ENCODE data around the gene PLXND1. TPM values are rescaled to one million over a fixed set of nuclear protein-coding genes. Genes with fewer than 3 reads are reported as not detected.
A peak's percentile ranks its signal among the peaks of the same experiment; 100 is the strongest.

Gene PLXND1
- total RNA-seq, 1 donor from 2014 or later, result 96.5 TPM

GRCh38 chr3:129543999-129544398, 62.5 kb downstream of the PLXND1 start:
- no peak for DNase-seq (ENCODE audit: extremely low spot score in 2 of 2)
- intact Hi-C loops (cut with DNase I), result no loop called here
- Histone ChIP-seq H3K4me1 (no peaks in the 10 kb centered on the region), H3K27me3 (no peaks in the 10 kb centered on the region), H3K36me3 (no peaks in the 10 kb centered on the region), H3K27ac (no peak overlapping the region), H3K9me3 (no peaks in the 10 kb centered on the region), H3K4me3 (no peak overlapping the region)
- TF ChIP-seq POLR2A (IDR thresholded peaks at IDR 0.05), result no peak
- TF ChIP-seq POLR2AphosphoS5 (IDR thresholded peaks at IDR 0.05; ENCODE audit: insufficient read depth in 1 of 2, low read depth in 1 of 2), result no peak
- TF ChIP-seq CTCF (IDR thresholded peaks at IDR 0.05), result no peak

DNA sequence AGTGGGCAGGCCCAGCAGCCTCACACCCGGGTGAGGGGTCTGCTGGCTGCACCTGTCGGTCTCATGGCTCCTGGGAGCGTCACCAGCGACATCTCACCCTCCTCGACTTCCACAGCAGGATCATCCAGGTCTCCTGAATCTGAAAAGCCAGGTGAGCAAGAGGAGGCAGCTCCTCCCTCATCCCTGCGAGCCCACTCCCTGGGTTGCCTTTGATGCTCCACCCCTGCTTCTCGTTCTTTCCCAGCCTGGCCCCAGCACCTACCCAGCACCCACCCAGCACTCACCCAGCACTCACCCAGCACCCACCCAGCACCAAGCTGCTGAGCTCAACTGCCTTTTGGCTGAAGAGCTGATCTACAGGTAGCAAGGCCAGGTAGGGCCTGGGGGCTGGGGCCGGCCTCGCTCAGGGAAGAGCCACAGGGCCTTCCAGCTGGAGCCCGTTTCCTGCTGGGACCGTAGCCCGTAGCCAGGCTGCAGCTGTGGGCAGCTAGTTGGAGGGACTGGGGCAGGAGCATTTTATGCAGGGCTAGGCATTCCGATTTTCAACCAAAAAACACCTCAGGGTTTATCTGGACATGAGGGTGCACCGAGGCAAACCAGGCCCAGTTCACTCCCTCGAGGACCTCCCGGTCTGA, 63.2 kb downstream of the PLXND1 start, which contains the start of gene H1-8:
Gene H1-8 (plus strand): TSS at position 20 of the 635 bp plus-strand sequence. CDS start 44 bp downstream, at position 64.
- no peak within 1 kb of the TSS for H3K4me3 ChIP-seq
- no peak for TF ChIP-seq POLR2AphosphoS5 (IDR thresholded peaks at IDR 0.05; ENCODE audit: insufficient read depth in 1 of 2, low read depth in 1 of 2)
- TF ChIP-seq CTCF (IDR thresholded peaks at IDR 0.05), result no peak
- TF ChIP-seq POLR2A (IDR thresholded peaks at IDR 0.05), result no peak
- no peaks in the 10 kb centered on the region for H3K27me3 ChIP-seq
- no peak for DNase-seq (ENCODE audit: extremely low spot score in 2 of 2)
- no peaks in the 10 kb centered on the region for H3K9me3 ChIP-seq
- no peaks in the 10 kb centered on the region for H3K36me3 ChIP-seq
- intact Hi-C loops (cut with DNase I), result no loop called here
- H3K4me1 ChIP-seq, result no peaks in the 10 kb centered on the region
- no peak within 1 kb of the TSS for H3K27ac ChIP-seq

GRCh38 chr3:129542747-129543146, 63.7 kb downstream of the PLXND1 start:
- intact Hi-C loops (cut with DNase I), result no loop called here
- H3K36me3 ChIP-seq, result no peaks in the 10 kb centered on the region
- H3K4me3 ChIP-seq, result no peak overlapping the region
- H3K27ac ChIP-seq, result no peak overlapping the region
- no peak for TF ChIP-seq POLR2AphosphoS5 (IDR thresholded peaks at IDR 0.05; ENCODE audit: insufficient read depth in 1 of 2, low read depth in 1 of 2)
- TF ChIP-seq CTCF (IDR thresholded peaks at IDR 0.05), result no peak
- TF ChIP-seq POLR2A (IDR thresholded peaks at IDR 0.05), result no peak
- no peak for DNase-seq (ENCODE audit: extremely low spot score in 2 of 2)
- no peaks in the 10 kb centered on the region for H3K27me3 ChIP-seq
- no peaks in the 10 kb centered on the region for H3K9me3 ChIP-seq
- H3K4me1 ChIP-seq, result no peaks in the 10 kb centered on the region

- Histone ChIP-seq H3K27me3 (no peaks in the 10 kb centered on the region), H3K4me3 (no peak overlapping the region), H3K36me3 (no peaks in the 10 kb centered on the region), H3K4me1 (no peaks in the 10 kb centered on the region), H3K9me3 (no peaks in the 10 kb centered on the region), H3K27ac (no peak overlapping the region)
- DNase-seq (ENCODE audit: extremely low spot score in 2 of 2), result no peak
- intact Hi-C loops (cut with DNase I), result no loop called here
- TF ChIP-seq POLR2A (IDR thresholded peaks at IDR 0.05) (no peak), POLR2AphosphoS5 (IDR thresholded peaks at IDR 0.05; ENCODE audit: insufficient read depth in 1 of 2, low read depth in 1 of 2) (no peak), CTCF (IDR thresholded peaks at IDR 0.05) (no peak)
These were observed 65.5 kb downstream of the PLXND1 start for GRCh38 chr3:129540776-129541516.

GRCh38 chr3:129539206-129539605, 67.3 kb downstream of the PLXND1 start:
- Histone ChIP-seq H3K27me3 (no peaks in the 10 kb centered on the region), H3K4me3 (no peak overlapping the region), H3K36me3 (no peaks in the 10 kb centered on the region), H3K4me1 (no peaks in the 10 kb centered on the region), H3K27ac (peak overlapping the region; percentile 49), H3K9me3 (no peaks in the 10 kb centered on the region)
- no peak for TF ChIP-seq POLR2AphosphoS5 (IDR thresholded peaks at IDR 0.05; ENCODE audit: insufficient read depth in 1 of 2, low read depth in 1 of 2)
- TF ChIP-seq CTCF (IDR thresholded peaks at IDR 0.05), result no peak
- no peak for TF ChIP-seq POLR2A (IDR thresholded peaks at IDR 0.05)
- intact Hi-C loops (cut with DNase I), result no loop called here
- DNase-seq (ENCODE audit: extremely low spot score in 2 of 2), result no peak
